ENCODE measurements around the gene IL1F10.

IL1F10 gene

GRCh38 chr2:113060396-113060795, 7.4 kb upstream of the IL1F10 start:
- no peak for DNase-seq

DNA sequence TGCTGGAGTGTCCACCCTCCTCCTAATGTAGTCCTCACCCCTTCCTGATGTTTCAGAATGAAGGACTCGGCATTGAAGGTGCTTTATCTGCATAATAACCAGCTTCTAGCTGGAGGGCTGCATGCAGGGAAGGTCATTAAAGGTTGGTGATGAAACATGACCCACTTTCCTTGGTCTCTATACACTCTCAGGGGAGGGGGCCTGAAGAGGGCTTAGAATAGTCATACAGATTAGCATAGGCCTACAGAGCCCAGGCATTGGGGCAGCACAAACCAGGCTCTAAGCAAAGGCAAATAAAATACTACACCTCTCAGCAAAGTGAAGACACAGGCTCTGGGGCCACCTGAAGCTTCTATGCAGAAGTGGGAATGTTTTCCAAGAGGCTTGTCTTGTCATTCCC, 7.0 kb upstream of the IL1F10 start:
- no peak for DNase-seq

- no peak for DNase-seq
Observed at GRCh38 chr2:113061241-113061640, 6.5 kb upstream of the IL1F10 start.

DNA sequence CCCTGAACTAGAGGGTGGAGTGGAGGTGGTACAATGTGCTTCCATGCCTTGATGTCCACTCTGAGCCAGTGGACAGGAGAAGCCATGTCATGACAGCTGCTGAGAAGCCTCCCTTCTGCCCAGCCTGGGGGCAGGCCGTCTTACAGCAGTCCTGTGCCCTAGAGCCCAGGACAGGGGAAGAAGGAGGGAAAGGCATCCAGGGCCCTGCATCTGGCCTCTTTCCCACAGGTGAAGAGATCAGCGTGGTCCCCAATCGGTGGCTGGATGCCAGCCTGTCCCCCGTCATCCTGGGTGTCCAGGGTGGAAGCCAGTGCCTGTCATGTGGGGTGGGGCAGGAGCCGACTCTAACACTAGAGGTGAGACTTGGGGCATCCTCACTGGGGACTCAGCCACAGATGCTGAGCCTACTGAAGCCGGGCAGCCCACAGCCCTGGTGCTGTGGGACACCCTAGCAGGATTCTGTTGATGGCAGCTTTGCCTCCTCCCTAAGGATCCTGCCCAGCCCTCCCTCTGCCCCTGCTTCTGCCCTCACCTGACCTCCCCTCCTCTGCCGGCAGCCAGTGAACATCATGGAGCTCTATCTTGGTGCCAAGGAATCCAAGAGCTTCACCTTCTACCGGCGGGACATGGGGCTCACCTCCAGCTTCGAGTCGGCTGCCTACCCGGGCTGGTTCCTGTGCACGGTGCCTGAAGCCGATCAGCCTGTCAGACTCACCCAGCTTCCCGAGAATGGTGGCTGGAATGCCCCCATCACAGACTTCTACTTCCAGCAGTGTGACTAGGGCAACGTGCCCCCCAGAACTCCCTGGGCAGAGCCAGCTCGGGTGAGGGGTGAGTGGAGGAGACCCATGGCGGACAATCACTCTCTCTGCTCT, 5.6 kb upstream of the IL1F10 start:
- no peak for DNase-seq

GRCh38 chr2:113064281-113064680, 3.5 kb upstream of the IL1F10 start:
- DNase-seq, result no peak

GRCh38 chr2:113064898-113065297, 2.9 kb upstream of the IL1F10 start:
- no peak for DNase-seq

DNA sequence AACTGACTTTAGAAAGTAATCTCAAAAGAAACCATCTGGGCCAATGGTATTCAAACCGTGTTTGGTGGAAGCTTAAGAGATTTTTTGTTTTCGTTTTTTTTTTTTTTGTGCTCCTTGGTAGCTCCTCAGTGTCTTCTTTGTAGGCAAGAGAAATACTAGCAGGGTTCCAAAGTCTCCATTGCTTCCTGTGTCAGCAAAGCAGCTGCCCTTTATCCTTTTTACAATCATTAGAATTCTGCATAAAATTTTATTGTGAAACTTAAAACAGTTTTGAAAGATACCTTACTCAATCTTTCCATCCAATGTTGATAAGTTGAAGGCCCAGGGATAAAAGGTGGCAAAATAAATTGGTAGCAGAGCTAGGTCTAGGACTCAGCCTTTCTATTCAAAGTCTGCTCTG, 479 bp downstream of the IL1F10 start:
- no peak for DNase-seq

GRCh38 chr2:113068706-113069485, 1.1 kb downstream of the IL1F10 start:
- DNase-seq, result no peak

DNA sequence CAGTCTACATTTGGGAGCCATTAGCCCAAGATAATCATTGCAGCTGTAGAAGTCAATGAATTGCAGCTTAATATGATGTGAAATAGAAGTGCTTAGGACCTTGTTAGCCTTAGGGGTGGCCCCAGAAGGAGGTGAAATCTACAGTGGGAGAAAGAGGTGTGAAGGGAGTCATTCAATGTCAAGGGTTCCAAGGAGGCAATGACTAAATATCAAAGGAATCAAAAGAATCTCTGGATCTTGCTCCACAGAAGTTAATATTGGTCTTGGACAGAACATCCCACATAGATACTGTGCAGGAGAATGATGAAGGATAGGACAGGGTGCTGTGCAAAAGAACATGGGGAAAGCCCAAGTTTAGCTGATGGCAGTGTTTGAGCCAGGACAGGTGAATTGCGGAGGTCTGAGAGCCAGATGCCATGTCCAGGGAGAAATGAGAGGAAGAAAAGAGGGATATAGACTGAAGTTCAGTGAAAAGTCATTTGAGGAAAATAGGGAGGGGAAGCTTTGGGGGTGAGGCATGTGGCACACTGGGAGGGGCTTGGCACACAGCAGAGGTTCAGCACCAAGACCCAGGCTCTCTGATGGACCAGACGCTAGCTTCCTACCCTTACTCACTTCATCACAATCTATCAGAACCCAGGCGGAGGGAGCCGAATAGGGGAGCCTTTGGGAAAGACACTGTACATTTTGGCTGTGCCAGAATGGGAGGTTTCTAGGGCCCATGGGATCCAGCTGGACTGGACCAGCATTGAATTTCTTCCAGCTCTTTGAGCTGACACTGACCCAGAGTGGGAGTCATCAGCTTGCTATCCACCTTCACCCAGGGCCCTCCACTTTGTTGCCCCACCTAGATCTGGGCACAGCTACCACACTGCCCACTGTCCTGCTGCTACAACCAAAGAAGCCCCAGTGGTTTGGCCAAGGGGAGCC, 2.2 kb downstream of the IL1F10 start:
- DNase-seq, result no peak

DNA sequence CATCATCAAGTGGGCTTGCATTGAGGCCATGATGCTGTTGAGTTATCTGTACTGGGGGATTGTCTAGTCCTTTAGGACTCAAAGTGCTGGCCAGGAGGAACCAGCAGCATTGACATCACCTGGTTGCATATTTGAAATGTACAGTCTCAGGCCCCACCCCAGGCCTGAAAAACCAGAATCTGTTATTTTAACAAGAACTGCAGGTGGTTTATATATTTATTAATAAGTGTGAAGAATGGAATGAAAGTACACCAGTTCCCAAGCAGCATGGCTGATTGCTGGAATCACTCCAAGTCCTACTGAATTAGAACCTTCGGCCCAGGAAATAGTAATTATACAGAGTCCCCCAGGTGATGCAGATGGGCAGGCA, 2.8 kb downstream of the IL1F10 start:
- DNase-seq, result no peak

DNA sequence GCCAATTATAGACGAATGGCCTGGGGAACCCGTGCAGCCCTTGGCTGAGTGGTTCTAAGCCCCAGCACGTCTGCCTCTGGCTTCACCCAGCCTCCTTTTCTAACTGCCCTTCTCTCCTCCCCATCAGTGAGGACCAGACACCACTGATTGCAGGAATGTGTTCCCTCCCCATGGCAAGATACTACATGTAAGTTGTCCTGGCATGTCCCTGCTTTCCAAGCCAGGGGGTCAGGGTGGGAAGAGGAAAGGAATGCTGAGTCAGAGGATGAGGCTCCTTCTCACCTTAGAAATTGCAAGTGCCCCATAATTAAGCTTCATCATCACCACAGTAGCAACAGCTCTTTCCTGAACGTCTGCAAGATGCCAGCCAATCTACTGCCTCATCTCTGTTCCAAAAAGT, 4.8 kb downstream of the IL1F10 start:
- no peak for DNase-seq

GRCh38 chr2:113073325-113073834, 5.6 kb downstream of the IL1F10 start:
- no peak for DNase-seq

GRCh38 chr2:113075030-113075429, 7.3 kb downstream of the IL1F10 start:
- DNase-seq, result no peak

- DNase-seq, result no peak
Observed at GRCh38 chr2:113075600-113075999, 7.8 kb downstream of the IL1F10 start.

- no peak for DNase-seq
Observed at GRCh38 chr2:113076954-113077669, 9.3 kb downstream of the IL1F10 start.

DNA sequence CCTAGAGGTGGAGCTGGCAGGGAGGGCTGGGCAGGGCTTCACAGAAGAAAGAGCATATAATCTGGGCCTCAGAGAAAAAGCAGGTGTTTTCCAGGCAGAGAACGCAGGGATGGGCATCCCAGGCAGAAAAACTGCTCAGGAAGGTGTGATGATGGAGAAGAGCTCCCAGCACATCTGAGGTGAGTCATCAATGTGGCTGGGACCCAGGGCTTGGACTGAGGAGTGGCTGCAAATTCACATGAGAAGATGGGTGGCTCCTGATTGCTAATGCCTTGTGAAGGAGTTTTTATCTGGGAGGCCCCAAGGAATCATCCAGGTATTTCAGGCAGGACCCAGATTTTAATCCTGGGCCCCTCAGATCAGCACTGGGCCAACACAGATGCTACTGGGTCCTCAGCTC, 10.2 kb downstream of the IL1F10 start:
- no peak for DNase-seq

- no peak for DNase-seq
Observed at GRCh38 chr2:113078350-113078839, 10.6 kb downstream of the IL1F10 start.

GRCh38 chr2:113079131-113079530, 11.4 kb downstream of the IL1F10 start:
- no peak for DNase-seq

DNA sequence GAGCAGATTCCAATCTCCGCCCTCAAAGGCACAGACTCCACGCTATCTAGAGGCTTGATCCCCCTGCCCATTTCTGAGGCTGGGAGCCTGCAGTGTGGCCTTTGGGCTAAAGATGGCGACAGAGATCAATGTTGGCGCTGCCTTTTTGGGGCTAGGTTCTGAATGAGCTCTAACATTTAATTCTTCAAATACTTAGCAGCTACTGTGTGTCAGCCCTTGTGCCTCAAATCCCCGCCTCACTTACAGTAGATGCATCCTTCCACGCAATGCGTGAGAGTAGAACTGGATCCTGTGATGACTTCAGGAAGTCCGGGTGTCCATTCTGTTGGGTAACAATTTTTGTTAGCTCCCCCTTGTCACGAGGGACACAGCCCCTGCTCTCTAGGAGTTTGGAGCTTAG, 12.4 kb downstream of the IL1F10 start:
- peak; percentile 31 for DNase-seq

DNA sequence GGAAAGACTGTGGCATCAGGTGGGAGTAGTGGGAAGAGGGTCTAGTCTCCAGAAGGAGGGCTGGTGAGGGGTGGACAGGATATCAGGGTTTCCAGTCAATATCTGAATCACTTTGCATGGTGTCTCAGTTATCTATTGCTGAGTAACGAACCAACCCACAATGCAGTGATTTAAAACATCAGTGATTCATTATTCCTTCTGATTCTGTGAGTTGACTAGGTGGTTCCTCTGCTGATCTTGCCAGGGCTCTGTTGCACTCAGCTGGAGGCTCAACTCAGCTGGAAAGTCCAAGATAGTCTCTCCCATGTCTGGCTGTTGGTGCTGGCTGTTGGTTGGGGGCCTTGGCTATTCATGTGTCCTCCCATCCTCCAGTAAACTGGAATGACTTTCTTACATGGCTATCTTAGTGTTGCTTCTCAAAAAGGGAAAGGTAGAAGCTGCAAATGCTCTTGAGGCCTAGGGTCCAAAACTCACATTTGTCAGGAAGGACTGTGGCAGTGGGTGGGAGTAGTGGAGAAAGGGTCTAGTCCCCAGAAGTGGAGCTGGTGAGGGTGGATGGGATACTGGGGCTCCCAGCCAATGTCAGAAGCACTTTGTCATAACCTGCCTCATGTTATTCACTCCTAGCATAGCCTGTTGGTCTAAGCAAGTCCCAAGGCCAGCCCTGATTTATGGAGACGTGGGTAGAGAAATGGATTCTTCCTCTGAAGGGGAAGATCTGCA, 13.9 kb downstream of the IL1F10 start:
- DNase-seq, result no peak

DNA sequence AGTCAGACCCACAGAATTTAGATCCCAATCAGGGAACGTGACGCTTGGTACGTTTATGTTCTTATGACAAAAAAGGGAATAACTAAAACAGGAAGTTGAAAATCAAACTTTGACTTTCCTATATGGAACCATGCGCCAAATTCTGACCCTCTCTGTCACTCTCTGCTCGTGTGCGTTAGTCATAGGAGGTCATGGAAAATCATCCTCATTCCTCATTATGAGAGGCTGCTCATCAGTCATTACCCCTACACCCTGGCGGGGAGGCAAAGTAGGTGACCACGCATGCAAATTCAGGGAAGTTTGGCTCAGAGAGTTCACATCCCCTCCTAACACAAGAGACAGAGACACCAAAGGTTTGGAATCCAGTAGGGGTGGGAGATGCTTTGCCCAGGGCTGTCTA, 15.5 kb downstream of the IL1F10 start:
- DNase-seq, result no peak

Measured in NCI-H2171 treated with DMSO at 0.1 percent for 48 hours (cell line).